Astrocyte (in vitro differentiated cells and primary cell): ENCODE results near the gene KERA. TPM values are rescaled to one million over a fixed set of nuclear protein-coding genes. Genes with fewer than 3 reads are reported as not detected.

Source experiments
- DNase-seq: peaks from one replicate; pipeline ENCODE4 v3.0.0-alpha.2; 2010; ENCODE audit warnings: low read depth
- FAIRE-seq: peaks from 2 replicates; lab custom pipeline; 2011; peaks lifted over from hg19 to GRCh38; lab: Jason Lieb, UNC
- H2AFZ ChIP-seq: 2 replicates; pipeline ENCODE4 v1.6.0; 2012; ENCODE audit warnings: low read depth, low read length, inconsistent platforms
- H3K27ac ChIP-seq: 2 replicates; pipeline ENCODE4 v1.5.1; 2011; ENCODE audit warnings: low read depth, low read length, inconsistent platforms
- H3K27me3 ChIP-seq: 2 replicates; pipeline ENCODE4 v1.6.0; 2011; ENCODE audit warnings: low read length, inconsistent platforms; ENCODE audit not compliant: insufficient read depth
- H3K36me3 ChIP-seq: 2 replicates; pipeline ENCODE4 v1.5.1; 2011; ENCODE audit warnings: low read length, inconsistent platforms; ENCODE audit not compliant: insufficient read depth
- H3K4me1 ChIP-seq: 2 replicates; pipeline ENCODE4 v1.5.1; 2011; ENCODE audit warnings: low read length, inconsistent platforms; ENCODE audit not compliant: insufficient read depth
- H3K4me2 ChIP-seq: 2 replicates; pipeline ENCODE4 v1.6.0; 2012; ENCODE audit warnings: low read length, inconsistent platforms
- H3K4me3 ChIP-seq: 2 replicates; pipeline ENCODE4 v1.5.1; 2011; ENCODE audit warnings: low read depth, mild to moderate bottlenecking, low read length, inconsistent platforms; ENCODE audit not compliant: insufficient read depth
- H3K79me2 ChIP-seq: 2 replicates; pipeline ENCODE4 v1.6.0; 2012; ENCODE audit warnings: mild to moderate bottlenecking, low read length, inconsistent platforms; ENCODE audit not compliant: insufficient read depth
- H3K9ac ChIP-seq: 2 replicates; pipeline ENCODE4 v1.6.0; 2012; ENCODE audit warnings: mild to moderate bottlenecking, low read length, inconsistent platforms
- H3K9me3 ChIP-seq: 2 replicates; pipeline ENCODE4 v1.5.1; 2012; ENCODE audit warnings: low read depth, mild to moderate bottlenecking, low read length, inconsistent platforms; ENCODE audit not compliant: insufficient read depth
- H4K20me1 ChIP-seq: 2 replicates; pipeline ENCODE4 v1.6.0; 2012; ENCODE audit warnings: low read length, inconsistent platforms; ENCODE audit not compliant: insufficient read depth
- H3K27ac Mint-ChIP-seq: one replicate; pipeline ENCODE4 v1.8.0; 2021; ENCODE audit warnings: mild to moderate bottlenecking, mixed read lengths; ENCODE audit not compliant: unreplicated experiment
- H3K27me3 Mint-ChIP-seq: one replicate; pipeline ENCODE4 v1.8.0; 2021; ENCODE audit warnings: low read depth, mixed read lengths; ENCODE audit not compliant: unreplicated experiment
- H3K36me3 Mint-ChIP-seq: one replicate; pipeline ENCODE4 v1.8.0; 2021; ENCODE audit warnings: low read depth, mixed read lengths; ENCODE audit not compliant: unreplicated experiment
- H3K4me1 Mint-ChIP-seq: one replicate; pipeline ENCODE4 v1.8.0; 2021; ENCODE audit warnings: low read depth, mixed read lengths; ENCODE audit not compliant: unreplicated experiment
- H3K4me3 Mint-ChIP-seq: one replicate; pipeline ENCODE4 v1.8.0; 2021; ENCODE audit warnings: mild to moderate bottlenecking, moderate library complexity, mixed read lengths; ENCODE audit not compliant: unreplicated experiment
- H3K9me3 Mint-ChIP-seq: one replicate; pipeline ENCODE4 v1.8.0; 2021; ENCODE audit warnings: mild to moderate bottlenecking, mixed read lengths; ENCODE audit not compliant: unreplicated experiment
- EZH2 ChIP-seq: IDR thresholded peaks from 2 replicates; pipeline ENCODE4 v1.6.1; 2012; ENCODE audit warnings: mild to moderate bottlenecking, low read length, inconsistent platforms; ENCODE audit not compliant: insufficient read depth
- total RNA-seq: library from RNA; stranded (reverse); gene quantifications from 2 replicates; pipeline ENCODE4 v1.2.1, GENCODE V29; 2021
- TF ChIP-seq, protein P1 (sequence below): IDR thresholded peaks from 2 replicates; pipeline ENCODE4 v1.5.1; 2011; ENCODE audit warnings: low read depth, mild to moderate bottlenecking, inconsistent platforms, low read length, moderate library complexity; ENCODE audit not compliant: insufficient read depth

KERA gene
- total RNA-seq, 1 donor from 2014 or later: not detected

DNA sequence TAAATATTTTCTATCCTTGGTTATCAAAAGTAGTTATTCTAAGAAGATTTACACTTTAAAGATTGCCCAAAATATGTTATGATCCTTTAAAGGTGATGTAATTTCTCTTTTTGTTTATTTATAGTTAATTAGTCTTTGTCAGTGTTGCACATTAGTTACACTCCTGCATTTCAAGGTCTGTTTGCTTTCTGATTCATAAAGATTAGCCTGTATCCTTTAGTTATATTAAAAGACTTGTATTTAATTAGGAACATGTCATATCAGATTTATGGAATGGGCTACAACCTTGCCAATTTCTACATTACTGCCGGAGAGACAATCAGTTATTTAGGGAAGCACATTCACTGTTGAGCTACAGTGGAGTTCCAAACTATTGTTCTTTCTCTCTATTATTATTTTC, 56.5 kb downstream of the KERA start:
- Mint-ChIP-seq H3K4me3 (no peak overlapping the region), H3K9me3 (no peaks in the 10 kb centered on the region), H3K4me1 (peaks cover 22% of the 10 kb centered on the region), H3K27me3 (no peaks in the 10 kb centered on the region), H3K36me3 (no peaks in the 10 kb centered on the region), H3K27ac (no peak overlapping the region)
- no peak overlapping the region for H3K9ac ChIP-seq
- no peaks in the 10 kb centered on the region for H3K36me3 ChIP-seq
- no peaks in the 10 kb centered on the region for H3K79me2 ChIP-seq
- TF ChIP-seq, protein P1, sequence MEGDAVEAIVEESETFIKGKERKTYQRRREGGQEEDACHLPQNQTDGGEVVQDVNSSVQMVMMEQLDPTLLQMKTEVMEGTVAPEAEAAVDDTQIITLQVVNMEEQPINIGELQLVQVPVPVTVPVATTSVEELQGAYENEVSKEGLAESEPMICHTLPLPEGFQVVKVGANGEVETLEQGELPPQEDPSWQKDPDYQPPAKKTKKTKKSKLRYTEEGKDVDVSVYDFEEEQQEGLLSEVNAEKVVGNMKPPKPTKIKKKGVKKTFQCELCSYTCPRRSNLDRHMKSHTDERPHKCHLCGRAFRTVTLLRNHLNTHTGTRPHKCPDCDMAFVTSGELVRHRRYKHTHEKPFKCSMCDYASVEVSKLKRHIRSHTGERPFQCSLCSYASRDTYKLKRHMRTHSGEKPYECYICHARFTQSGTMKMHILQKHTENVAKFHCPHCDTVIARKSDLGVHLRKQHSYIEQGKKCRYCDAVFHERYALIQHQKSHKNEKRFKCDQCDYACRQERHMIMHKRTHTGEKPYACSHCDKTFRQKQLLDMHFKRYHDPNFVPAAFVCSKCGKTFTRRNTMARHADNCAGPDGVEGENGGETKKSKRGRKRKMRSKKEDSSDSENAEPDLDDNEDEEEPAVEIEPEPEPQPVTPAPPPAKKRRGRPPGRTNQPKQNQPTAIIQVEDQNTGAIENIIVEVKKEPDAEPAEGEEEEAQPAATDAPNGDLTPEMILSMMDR: no peak
- no peak for TF ChIP-seq EZH2
- H2AFZ ChIP-seq: no peak overlapping the region
- no peak overlapping the region for H3K4me3 ChIP-seq
- DNase-seq (no peak), FAIRE-seq (no peak)
- H3K9me3 ChIP-seq: no peaks in the 10 kb centered on the region
- no peak overlapping the region for H3K27ac ChIP-seq
- H3K27me3 ChIP-seq: peaks cover 10% of the 10 kb centered on the region
- no peaks in the 10 kb centered on the region for H4K20me1 ChIP-seq
- H3K4me1 ChIP-seq: no peaks in the 10 kb centered on the region
- H3K4me2 ChIP-seq: no peak overlapping the region

Other genes starting within 250 kb of the KERA start
- not detected in 2 replicates for gene CCER1, start 102.8 kb downstream of the KERA start, total RNA-seq
- 0.26 and 0.39 TPM in 2 replicates for gene EPYC, start 53.1 kb downstream of the KERA start, total RNA-seq
- 76.4 and 128 TPM in 2 replicates for gene LUM, start 53.5 kb upstream of the KERA start, total RNA-seq
- gene DCN, start 124.8 kb upstream of the KERA start, total RNA-seq: 0.57 and 0.87 TPM in 2 replicates